GM12873 (cell line): Measurements from ENCODE around the gene EEIG2.

Source experiments
- TF ChIP-seq, protein P1 (sequence below): IDR thresholded peaks from 2 replicates; pipeline ENCODE4 v1.5.1; 2012; ENCODE audit warnings: low read depth, mild to moderate bottlenecking, moderate library complexity, low read length, control low read depth; ENCODE audit not compliant: insufficient read depth; ENCODE audit errors: missing control alignments

Gene EEIG2

DNA sequence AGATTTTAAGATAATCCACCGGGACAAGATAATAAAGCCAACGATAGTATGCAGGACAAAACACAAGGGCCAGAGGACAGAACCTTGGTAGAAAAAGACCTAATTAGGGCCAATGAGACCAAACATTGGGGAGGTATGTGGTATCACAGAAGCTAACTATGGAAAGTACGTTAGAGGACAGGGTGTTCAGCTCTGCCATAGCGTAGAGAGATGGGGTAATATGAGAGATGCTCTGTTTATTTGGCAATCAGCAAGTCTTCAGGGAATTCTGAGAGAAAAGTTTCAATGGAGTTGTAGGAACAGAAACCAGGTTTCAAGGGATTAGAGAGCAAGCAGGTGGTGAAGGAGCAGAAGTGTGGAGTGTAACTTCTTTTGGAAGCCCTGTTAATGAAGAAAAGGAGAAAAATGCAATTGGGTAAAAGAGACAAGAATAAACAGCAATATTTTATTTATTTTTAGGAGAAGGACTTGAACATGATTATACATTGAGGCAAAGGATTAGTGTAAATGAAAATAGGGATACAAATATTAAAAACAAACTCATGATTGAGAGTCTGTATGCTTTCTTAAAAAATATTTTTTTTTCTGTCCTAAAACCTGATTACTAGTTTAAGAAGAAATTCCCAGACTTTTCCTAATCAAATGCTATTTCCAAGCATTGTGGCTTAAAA, 24.0 kb downstream of the EEIG2 start:
- TF ChIP-seq, protein P1, sequence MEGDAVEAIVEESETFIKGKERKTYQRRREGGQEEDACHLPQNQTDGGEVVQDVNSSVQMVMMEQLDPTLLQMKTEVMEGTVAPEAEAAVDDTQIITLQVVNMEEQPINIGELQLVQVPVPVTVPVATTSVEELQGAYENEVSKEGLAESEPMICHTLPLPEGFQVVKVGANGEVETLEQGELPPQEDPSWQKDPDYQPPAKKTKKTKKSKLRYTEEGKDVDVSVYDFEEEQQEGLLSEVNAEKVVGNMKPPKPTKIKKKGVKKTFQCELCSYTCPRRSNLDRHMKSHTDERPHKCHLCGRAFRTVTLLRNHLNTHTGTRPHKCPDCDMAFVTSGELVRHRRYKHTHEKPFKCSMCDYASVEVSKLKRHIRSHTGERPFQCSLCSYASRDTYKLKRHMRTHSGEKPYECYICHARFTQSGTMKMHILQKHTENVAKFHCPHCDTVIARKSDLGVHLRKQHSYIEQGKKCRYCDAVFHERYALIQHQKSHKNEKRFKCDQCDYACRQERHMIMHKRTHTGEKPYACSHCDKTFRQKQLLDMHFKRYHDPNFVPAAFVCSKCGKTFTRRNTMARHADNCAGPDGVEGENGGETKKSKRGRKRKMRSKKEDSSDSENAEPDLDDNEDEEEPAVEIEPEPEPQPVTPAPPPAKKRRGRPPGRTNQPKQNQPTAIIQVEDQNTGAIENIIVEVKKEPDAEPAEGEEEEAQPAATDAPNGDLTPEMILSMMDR: no peak

DNA sequence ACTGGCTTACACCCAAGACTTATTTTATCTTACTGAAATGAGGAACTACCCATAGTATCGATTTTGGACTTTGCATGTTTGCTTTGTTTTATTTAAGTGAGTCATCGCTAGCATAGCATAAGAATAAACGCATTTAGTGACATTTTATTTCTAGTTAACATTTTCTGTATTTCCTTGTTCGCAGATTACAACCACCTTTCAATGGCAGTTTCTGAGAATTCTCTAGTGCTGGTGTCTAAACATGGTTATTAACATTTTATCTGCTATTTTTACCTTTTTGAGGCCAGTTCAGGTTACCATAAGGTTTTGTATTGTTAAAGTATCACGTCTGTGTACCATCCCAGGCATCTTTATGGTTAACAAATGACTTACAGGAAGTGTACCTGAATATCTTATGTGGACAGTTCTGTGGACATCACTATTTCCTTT, 24.5 kb downstream of the EEIG2 start:
- TF ChIP-seq, protein P1: no peak

DNA sequence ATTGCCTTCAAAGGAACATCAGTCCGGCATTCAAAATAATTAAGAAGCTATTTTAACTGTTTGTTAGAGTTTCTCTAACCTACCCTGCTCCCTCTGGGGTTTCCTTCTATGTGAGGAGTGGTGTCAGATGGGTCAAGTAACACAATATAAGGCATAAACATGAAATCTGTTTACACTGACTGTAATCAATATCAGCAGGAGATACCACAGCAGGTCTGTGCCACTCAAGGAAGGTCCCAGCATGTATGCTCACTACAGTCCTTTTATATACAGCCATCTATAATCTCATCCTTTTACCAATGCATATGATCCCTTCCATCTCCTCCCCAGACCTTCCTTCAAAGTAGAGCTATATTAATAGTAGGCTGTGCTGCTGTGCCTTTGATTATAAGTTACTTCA, 25.4 kb downstream of the EEIG2 start:
- TF ChIP-seq, protein P1: no peak

DNA sequence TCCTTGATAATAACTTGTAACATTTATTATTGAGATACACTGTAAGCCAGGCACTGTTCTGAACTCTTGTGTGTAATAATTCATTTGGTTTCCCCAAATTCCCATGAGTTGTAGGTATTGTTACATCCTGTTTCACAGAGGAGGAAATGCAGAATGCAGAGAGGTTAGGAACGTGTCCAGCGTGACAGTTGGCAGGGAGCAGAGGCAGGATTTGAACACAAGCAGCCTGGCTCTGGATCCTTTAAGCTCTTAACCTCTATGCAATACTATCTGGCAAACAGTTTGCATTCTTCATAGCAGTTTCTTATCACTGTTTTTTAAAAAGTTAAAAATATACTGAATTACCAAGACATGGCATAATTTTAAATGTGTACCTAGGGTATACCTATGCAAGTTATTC, 30.5 kb downstream of the EEIG2 start:
- TF ChIP-seq, protein P1: no peak

DNA sequence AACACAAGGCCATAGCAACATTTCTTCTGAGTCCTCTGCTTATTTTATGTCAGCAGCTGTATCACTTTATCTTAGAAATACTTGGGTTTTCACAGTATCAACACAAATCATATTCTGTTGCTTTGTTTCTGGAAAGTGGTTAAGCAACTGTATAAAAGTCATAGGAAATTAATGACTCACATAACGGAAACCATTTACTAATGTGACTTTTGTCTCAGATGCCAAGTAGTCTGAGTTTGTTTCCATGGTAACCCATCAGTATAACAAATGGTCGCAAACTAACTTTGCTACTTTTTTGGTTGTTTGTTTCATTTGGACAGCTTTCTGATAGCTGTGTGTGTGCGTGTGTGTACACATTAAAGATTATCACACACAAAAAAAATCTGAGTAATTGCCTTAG, 31.1 kb downstream of the EEIG2 start:
- TF ChIP-seq, protein P1: no peak

DNA sequence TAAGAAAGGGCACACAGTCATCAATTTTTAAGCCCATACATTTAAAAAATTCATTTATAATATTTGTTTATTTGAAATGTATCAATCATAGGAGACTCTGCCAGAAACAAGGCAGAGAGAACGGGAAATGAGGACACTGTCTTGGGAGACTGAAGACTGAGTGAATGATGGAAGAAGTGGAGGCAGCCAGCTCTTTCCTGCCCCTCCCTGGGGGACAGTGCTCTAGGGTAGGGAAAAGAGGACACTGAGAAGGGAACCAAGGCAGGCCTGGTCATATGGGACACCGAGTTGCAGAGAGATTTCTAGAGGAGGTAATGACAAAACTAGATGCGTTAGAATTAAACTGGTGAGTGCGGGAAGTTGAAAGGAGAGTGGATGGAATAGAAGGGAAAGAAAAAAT, 31.6 kb downstream of the EEIG2 start:
- TF ChIP-seq, protein P1: no peak

DNA sequence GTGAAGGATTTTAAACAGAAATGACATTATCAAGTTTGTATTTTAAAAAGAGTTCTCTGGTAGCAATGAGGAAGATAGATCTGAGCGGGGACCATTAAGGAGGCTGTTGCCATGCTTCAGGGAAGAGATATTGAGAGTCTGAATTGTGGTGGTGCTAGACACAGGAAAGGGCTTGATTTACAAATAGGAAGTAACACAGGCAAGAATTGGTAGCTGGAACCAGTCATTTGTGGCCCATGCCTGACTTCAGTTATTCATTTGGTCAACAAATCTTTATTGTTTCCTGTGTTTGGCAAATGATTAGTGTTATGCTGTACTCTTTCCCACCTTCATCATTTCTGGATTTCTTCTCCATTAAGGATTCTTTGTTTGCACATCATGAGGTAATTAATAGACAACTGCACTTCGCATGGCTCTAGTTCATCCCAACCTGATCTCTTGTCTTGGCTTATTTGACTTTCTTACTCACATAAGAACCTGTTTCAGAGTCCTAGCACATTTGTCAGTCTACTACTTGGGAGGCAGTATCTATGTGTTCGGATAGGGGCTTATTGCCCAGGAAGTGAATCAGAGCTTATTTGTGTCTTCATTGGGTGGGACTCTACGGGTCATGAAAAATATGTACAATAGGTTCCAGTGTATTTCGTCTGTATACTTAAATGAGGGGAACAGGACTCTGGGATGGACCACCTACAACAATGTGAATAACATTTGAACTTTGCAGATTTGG, 32.3 kb downstream of the EEIG2 start:
- TF ChIP-seq, protein P1: no peak
